Caco-2 (cell line): ENCODE results near the gene TAS2R60. TPM values are rescaled to one million over a fixed set of nuclear protein-coding genes. Genes with fewer than 3 reads are reported as not detected.
"Not testable (repeated sequence)": the region's sequence is repeated elsewhere in the genome, so short reads cannot be mapped to it uniquely, and the experiment has no call there.

Experiments
- BruUV-seq: library from RNA; stranded (reverse); fragments of 400-500 nt; replicated peaks from 2 replicates; lab custom pipeline; 2021; lab: Mats Ljungman, UMichigan
- CTCF ChIA-PET: fragments of 300-600 bp; sonication (Branson Sonifier 250); formaldehyde crosslinking; loops from one replicate; lab custom pipeline; 2022; ENCODE audit warnings: antibody characterized with exemption; lab: Charles Lee
- POLR2A ChIA-PET: fragments of 300-600 bp; sonication (Branson Sonifier 250); formaldehyde crosslinking; loops from one replicate; lab custom pipeline; 2022; ENCODE audit warnings: antibody characterized with exemption; lab: Charles Lee
- DNase-seq, 2 experiments: peaks; one replicate each; pipeline versions ENCODE4 v3.0.0 to v3.0.0-alpha.2; 2020 to 2022
- H3K27me3 ChIP-seq: replicated peaks from 2 replicates; pipeline ENCODE4 v1.6.0; 2011; ENCODE audit warnings: low read length; ENCODE audit not compliant: control insufficient read depth, insufficient read depth
- H3K36me3 ChIP-seq: 2 replicates; pipeline ENCODE4 v1.5.1; 2011; ENCODE audit warnings: low read length; ENCODE audit not compliant: control insufficient read depth, insufficient read depth
- H3K4me1 ChIP-seq: fragments of 250-450 bp; sonication (Bioruptor Pico); 2 replicates; pipeline ENCODE4 v1.5.1; 2020; ENCODE audit warnings: mild to moderate bottlenecking
- H3K4me3 ChIP-seq: 2 replicates; pipeline ENCODE4 v1.5.1; 2011; ENCODE audit warnings: low read depth, mild to moderate bottlenecking, control low read depth, low read length
- H3K9me3 ChIP-seq: fragments of 250-450 bp; sonication (Bioruptor Pico); 2 replicates; pipeline ENCODE4 v1.5.1; 2020; ENCODE audit warnings: mild to moderate bottlenecking, moderate library complexity
- H3K27ac Mint-ChIP-seq: one replicate; pipeline ENCODE4 v1.8.0; 2022; ENCODE audit warnings: mixed read lengths; ENCODE audit not compliant: unreplicated experiment
- H3K27me3 Mint-ChIP-seq: one replicate; pipeline ENCODE4 v1.8.0; 2022; ENCODE audit warnings: mixed read lengths; ENCODE audit not compliant: insufficient read depth, unreplicated experiment
- H3K36me3 Mint-ChIP-seq: one replicate; pipeline ENCODE4 v1.8.0; 2022; ENCODE audit warnings: mild to moderate bottlenecking, mixed read lengths; ENCODE audit not compliant: insufficient read depth, unreplicated experiment
- H3K4me1 Mint-ChIP-seq: one replicate; pipeline ENCODE4 v1.8.0; 2022; ENCODE audit warnings: low read depth, mixed read lengths; ENCODE audit not compliant: unreplicated experiment
- H3K4me3 Mint-ChIP-seq: one replicate; pipeline ENCODE4 v1.8.0; 2022; ENCODE audit warnings: mild to moderate bottlenecking, moderate library complexity, mixed read lengths; ENCODE audit not compliant: unreplicated experiment
- H3K9me3 Mint-ChIP-seq: one replicate; pipeline ENCODE4 v1.8.0; 2022; ENCODE audit warnings: mixed read lengths; ENCODE audit not compliant: unreplicated experiment
- intact Hi-C: fragments of 100-400 bp; cut with micrococcal nuclease; formaldehyde crosslinking; loops from one replicate; pipeline ENCODE4 v1.10.0; 2022; ENCODE audit not compliant: unreplicated experiment
- total RNA-seq: library from RNA; stranded (reverse); gene quantifications from 2 replicates; pipeline ENCODE4 v1.2.3, GENCODE V29; 2022
- TF ChIP-seq, protein P1 (sequence below), 2 experiments: fragments of 200-600 bp in 1 of 2; IDR thresholded peaks; 1 replicate in 1 of 2; 2 replicates in 1 of 2; pipeline versions ENCODE4 v1.5.1 to v1.8.0; 2011 to 2022; ENCODE audit warnings: antibody characterized with exemption in 1 of 2, control low read depth in 1 of 2, inconsistent platforms in 1 of 2, low read depth in 1 of 2, low read length in 1 of 2, mild to moderate bottlenecking in 1 of 2, moderate library complexity in 1 of 2; ENCODE audit not compliant: insufficient read depth in 1 of 2, severe bottlenecking in 1 of 2, unreplicated experiment in 1 of 2

TAS2R60 gene
- total RNA-seq, 1 experiment from 2014 or later, result not detected

DNA sequence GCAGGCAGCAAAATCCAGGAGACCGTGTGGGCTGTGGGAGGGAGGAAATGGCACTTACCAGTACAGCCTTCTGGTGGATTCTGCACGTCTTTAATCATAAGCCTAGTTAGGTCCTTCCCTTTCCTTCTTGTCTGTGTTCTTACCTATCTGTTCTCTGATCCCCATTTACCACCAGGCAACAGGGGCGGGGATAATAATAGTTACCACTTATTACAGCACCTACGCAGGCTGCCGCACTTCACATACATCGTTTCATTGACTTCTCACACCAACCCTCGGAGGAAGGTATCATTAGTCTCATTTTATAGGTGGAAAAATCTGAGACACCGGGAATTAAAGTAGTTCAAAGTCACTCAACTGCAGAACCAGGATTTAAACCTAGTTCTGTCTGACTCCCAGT, 30.1 kb upstream of the TAS2R60 start:
- Mint-ChIP-seq H3K9me3 (no peaks in the 10 kb centered on the region), H3K27ac (no peak overlapping the region), H3K4me1 (peaks cover 63% of the 10 kb centered on the region), H3K4me3 (peak overlapping the region; percentile 18), H3K36me3 (no peaks in the 10 kb centered on the region), H3K27me3 (no peaks in the 10 kb centered on the region)
- ChIA-PET CTCF (no interaction called here), POLR2A (interaction anchor here (0.6 kb wide), 1 partner anchor 1315 kb away, joined by 3 read pairs; no protein-coding TSS in a partner anchor)
- TF ChIP-seq, protein P1, sequence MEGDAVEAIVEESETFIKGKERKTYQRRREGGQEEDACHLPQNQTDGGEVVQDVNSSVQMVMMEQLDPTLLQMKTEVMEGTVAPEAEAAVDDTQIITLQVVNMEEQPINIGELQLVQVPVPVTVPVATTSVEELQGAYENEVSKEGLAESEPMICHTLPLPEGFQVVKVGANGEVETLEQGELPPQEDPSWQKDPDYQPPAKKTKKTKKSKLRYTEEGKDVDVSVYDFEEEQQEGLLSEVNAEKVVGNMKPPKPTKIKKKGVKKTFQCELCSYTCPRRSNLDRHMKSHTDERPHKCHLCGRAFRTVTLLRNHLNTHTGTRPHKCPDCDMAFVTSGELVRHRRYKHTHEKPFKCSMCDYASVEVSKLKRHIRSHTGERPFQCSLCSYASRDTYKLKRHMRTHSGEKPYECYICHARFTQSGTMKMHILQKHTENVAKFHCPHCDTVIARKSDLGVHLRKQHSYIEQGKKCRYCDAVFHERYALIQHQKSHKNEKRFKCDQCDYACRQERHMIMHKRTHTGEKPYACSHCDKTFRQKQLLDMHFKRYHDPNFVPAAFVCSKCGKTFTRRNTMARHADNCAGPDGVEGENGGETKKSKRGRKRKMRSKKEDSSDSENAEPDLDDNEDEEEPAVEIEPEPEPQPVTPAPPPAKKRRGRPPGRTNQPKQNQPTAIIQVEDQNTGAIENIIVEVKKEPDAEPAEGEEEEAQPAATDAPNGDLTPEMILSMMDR (IDR thresholded peaks at IDR 0.05; ENCODE audit: insufficient read depth in 1 of 2, low read depth in 1 of 2, low read length in 1 of 2, severe bottlenecking in 1 of 2, unreplicated experiment in 1 of 2), result no peak
- Histone ChIP-seq H3K27me3 (no peaks in the 10 kb centered on the region), H3K4me3 (no peak overlapping the region), H3K36me3 (no peaks in the 10 kb centered on the region), H3K9me3 (no peaks in the 10 kb centered on the region), H3K4me1 (peaks cover 36% of the 10 kb centered on the region)
- BruUV-seq, result TSS peak; percentile 83
- intact Hi-C loops, result no loop called here
- no peak for DNase-seq

DNA sequence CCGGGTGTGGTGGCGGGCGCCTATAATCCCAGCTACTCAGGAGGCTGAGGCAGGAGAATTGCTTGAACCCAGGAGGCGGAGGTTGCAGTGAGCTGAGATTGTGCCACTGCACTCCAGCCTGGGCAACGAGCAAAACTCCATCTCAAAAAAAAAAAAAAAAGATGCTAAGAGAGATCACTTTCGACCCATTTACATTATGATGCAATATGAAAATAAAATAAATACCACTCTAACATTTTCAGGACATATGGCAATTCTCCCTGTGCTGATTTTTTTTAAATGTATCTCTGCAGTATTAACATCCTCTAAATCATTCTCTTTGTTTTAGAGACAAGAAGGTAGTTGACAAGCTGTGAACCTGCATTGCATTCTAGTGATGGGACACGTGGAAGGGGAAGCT, 28.0 kb upstream of the TAS2R60 start:
- H3K27me3 ChIP-seq, H3K9me3 ChIP-seq, DNase-seq, H3K4me3 Mint-ChIP-seq, POLR2A ChIA-PET, BruUV-seq, H3K36me3 ChIP-seq, H3K9me3 Mint-ChIP-seq, intact Hi-C loops, H3K27me3 Mint-ChIP-seq, H3K36me3 Mint-ChIP-seq, H3K27ac Mint-ChIP-seq, H3K4me3 ChIP-seq: not testable (repeated sequence)
- CTCF ChIA-PET, result interaction anchor here (0.7 kb wide), 1 partner anchor 345 kb away, joined by 5 read pairs; no protein-coding TSS in a partner anchor
- peaks cover 22% of the 10 kb centered on the region for H3K4me1 ChIP-seq
- peaks cover 49% of the 10 kb centered on the region for H3K4me1 Mint-ChIP-seq

DNA sequence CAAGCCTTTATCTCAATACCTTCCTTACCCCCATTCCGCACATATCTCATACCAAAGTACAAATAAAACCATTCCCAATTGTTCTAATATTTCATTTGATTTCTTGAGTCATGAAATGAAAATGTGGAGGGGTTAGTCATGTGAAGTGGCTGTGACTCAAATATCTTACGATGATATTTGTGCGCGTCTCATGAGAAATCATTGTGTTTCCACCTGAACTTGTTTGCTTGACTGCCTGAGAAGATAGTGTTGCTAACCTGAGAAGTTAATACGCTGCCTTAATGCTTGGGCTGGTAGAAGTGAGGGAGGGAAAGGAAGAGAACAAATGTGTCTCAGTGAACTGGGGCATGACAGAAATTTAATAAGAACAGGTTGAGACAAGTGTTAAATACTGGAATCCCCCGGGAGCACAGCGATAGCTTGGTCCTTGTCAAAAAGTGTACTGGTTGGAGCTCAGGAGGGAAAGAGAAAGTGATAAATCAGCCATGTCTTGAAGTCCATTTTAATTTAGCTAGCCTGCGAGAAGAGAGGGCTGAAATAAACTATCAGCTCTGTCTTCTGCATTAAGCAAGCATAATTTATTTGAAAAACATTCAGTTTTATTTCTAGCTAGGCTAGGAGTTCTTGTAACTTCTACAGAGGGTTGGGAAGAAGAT, 27.4 kb upstream of the TAS2R60 start:
- H3K27me3 ChIP-seq, result no peaks in the 10 kb centered on the region
- no peak for DNase-seq
- Mint-ChIP-seq H3K4me1 (peaks cover 42% of the 10 kb centered on the region), H3K27me3 (no peaks in the 10 kb centered on the region), H3K27ac (no peak overlapping the region), H3K4me3 (no peak overlapping the region), H3K36me3 (no peaks in the 10 kb centered on the region), H3K9me3 (no peaks in the 10 kb centered on the region)
- ChIA-PET POLR2A (no interaction called here), CTCF (interaction anchor here (0.5 to 1.3 kb wide), 2 partner anchors 34 to 176 kb away, joined by 4 to 6 read pairs; no protein-coding TSS in a partner anchor)
- peaks cover 3% of the 10 kb centered on the region; the same call in 1 of the 2 replicates for H3K9me3 ChIP-seq
- peaks cover 17% of the 10 kb centered on the region for H3K4me1 ChIP-seq
- no peaks in the 10 kb centered on the region; the same call in 1 of the 2 replicates for H3K36me3 ChIP-seq
- intact Hi-C loops, result loop anchor here (1.0 to 2.0 kb wide), 4 partner anchors 35 to 176 kb away; partner anchors contain the start of gene ZYX
- TF ChIP-seq, protein P1 (IDR thresholded peaks at IDR 0.05; ENCODE audit: insufficient read depth in 1 of 2, low read depth in 1 of 2, low read length in 1 of 2, severe bottlenecking in 1 of 2, unreplicated experiment in 1 of 2), result no peak
- no peak overlapping the region for H3K4me3 ChIP-seq
- BruUV-seq, result no TSS peak
